ENCODE data around the gene GBX2. TPM values are rescaled to one million over a fixed set of nuclear protein-coding genes. Genes with fewer than 3 reads are reported as not detected.

GBX2 gene
- total RNA-seq, 1 donor from 2014 or later = 1.8 TPM

DNA sequence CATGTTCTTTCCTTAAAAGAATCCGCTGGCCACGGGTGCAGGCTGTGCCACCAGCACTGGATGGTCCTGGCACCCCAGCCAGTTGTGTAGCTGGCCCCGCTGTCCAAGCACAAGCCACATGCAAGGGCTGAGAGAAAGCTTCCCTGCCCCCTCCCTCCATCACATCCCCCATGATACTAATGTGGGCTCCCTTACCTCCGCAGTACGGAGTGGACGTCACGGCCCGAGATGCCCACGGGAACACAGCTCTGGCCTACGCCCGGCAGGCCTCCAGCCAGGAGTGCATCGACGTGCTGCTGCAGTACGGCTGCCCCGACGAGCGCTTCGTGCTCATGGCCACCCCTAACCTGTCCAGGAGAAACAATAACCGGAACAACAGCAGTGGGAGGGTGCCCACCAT, 44.5 kb downstream of the GBX2 start:
- Histone ChIP-seq H4K20me1 (ENCODE audit: insufficient read depth, low read length) (no peaks in the 10 kb centered on the region), H3K27me3 (ENCODE audit: insufficient read depth, low read length) (no peaks in the 10 kb centered on the region), H3K9me3 (ENCODE audit: insufficient read depth, low read depth, low read length) (no peaks in the 10 kb centered on the region), H3K27ac (ENCODE audit: low read depth, low read length) (no peak overlapping the region), H2AFZ (ENCODE audit: low read depth, low read length) (no peak overlapping the region), H3K4me1 (ENCODE audit: insufficient read depth, low read length) (no peaks in the 10 kb centered on the region), H3K79me2 (ENCODE audit: insufficient read depth, low read length) (no peaks in the 10 kb centered on the region), H3K9ac (ENCODE audit: low read length) (no peak overlapping the region), H3K4me2 (ENCODE audit: low read length) (no peak overlapping the region), H3K4me3 (ENCODE audit: insufficient read depth, low read depth, low read length) (no peak overlapping the region), H3K36me3 (ENCODE audit: insufficient read depth, low read length) (no peaks in the 10 kb centered on the region)
- Mint-ChIP-seq H3K27me3 (ENCODE audit: low read depth, unreplicated experiment) (no peaks in the 10 kb centered on the region), H3K36me3 (ENCODE audit: low read depth, unreplicated experiment) (peaks cover 21% of the 10 kb centered on the region), H3K27ac (ENCODE audit: unreplicated experiment) (no peak overlapping the region), H3K4me3 (ENCODE audit: unreplicated experiment) (no peak overlapping the region), H3K4me1 (ENCODE audit: low read depth, unreplicated experiment) (no peaks in the 10 kb centered on the region), H3K9me3 (ENCODE audit: unreplicated experiment) (no peaks in the 10 kb centered on the region)
- TF ChIP-seq EZH2 (IDR thresholded peaks at IDR 0.05; ENCODE audit: insufficient read depth, low read length) = no peak
- TF ChIP-seq, protein P1, sequence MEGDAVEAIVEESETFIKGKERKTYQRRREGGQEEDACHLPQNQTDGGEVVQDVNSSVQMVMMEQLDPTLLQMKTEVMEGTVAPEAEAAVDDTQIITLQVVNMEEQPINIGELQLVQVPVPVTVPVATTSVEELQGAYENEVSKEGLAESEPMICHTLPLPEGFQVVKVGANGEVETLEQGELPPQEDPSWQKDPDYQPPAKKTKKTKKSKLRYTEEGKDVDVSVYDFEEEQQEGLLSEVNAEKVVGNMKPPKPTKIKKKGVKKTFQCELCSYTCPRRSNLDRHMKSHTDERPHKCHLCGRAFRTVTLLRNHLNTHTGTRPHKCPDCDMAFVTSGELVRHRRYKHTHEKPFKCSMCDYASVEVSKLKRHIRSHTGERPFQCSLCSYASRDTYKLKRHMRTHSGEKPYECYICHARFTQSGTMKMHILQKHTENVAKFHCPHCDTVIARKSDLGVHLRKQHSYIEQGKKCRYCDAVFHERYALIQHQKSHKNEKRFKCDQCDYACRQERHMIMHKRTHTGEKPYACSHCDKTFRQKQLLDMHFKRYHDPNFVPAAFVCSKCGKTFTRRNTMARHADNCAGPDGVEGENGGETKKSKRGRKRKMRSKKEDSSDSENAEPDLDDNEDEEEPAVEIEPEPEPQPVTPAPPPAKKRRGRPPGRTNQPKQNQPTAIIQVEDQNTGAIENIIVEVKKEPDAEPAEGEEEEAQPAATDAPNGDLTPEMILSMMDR (IDR thresholded peaks at IDR 0.05; ENCODE audit: insufficient read depth, low read depth, low read length) = no peak
- FAIRE-seq (no peak), DNase-seq (ENCODE audit: low read depth) (no peak)

DNA sequence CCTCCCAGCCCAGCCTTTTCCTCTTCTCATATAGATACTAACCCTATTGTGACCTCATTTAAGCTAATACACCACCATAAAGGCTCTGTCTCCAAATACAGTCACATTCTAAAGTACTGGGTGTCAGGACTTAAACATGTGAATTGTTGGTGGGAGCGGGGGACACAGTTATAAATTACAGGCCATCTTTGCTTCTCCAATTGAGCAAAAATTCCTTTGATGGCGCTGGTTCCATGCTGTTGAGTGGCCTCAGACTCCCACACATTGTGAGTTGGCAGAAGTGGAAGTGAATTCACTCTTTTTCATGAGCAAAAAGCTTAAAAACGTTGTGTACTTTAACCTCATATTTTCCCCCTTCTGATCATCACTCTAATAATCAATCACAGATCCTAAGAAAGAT, 46.0 kb downstream of the GBX2 start:
- no peak for DNase-seq (ENCODE audit: low read depth)
- peaks cover 17% of the 10 kb centered on the region for H3K36me3 Mint-ChIP-seq (ENCODE audit: low read depth, unreplicated experiment)
- H3K4me1 ChIP-seq (ENCODE audit: insufficient read depth, low read length) = no peaks in the 10 kb centered on the region
- TF ChIP-seq, protein P1 (IDR thresholded peaks at IDR 0.05; ENCODE audit: insufficient read depth, low read depth, low read length) = no peak
- no peak for TF ChIP-seq EZH2 (IDR thresholded peaks at IDR 0.05; ENCODE audit: insufficient read depth, low read length)
- no peaks in the 10 kb centered on the region for H3K27me3 ChIP-seq (ENCODE audit: insufficient read depth, low read length)
- no peak overlapping the region for H3K27ac Mint-ChIP-seq (ENCODE audit: unreplicated experiment)
- H3K9me3 Mint-ChIP-seq (ENCODE audit: unreplicated experiment) = no peaks in the 10 kb centered on the region
- no peaks in the 10 kb centered on the region for H3K4me1 Mint-ChIP-seq (ENCODE audit: low read depth, unreplicated experiment)
- H3K4me3 ChIP-seq (ENCODE audit: insufficient read depth, low read depth, low read length) = no peak overlapping the region
- no peak overlapping the region for H3K27ac ChIP-seq (ENCODE audit: low read depth, low read length)
- no peak overlapping the region for H3K4me2 ChIP-seq (ENCODE audit: low read length)
- no peaks in the 10 kb centered on the region for H3K79me2 ChIP-seq (ENCODE audit: insufficient read depth, low read length)
- no peaks in the 10 kb centered on the region for H3K9me3 ChIP-seq (ENCODE audit: insufficient read depth, low read depth, low read length)
- no peaks in the 10 kb centered on the region for H3K36me3 ChIP-seq (ENCODE audit: insufficient read depth, low read length)
- no peak overlapping the region for H3K9ac ChIP-seq (ENCODE audit: low read length)
- no peak overlapping the region for H3K4me3 Mint-ChIP-seq (ENCODE audit: unreplicated experiment)
- no peak for FAIRE-seq
- no peaks in the 10 kb centered on the region for H3K27me3 Mint-ChIP-seq (ENCODE audit: low read depth, unreplicated experiment)
- no peaks in the 10 kb centered on the region for H4K20me1 ChIP-seq (ENCODE audit: insufficient read depth, low read length)
- H2AFZ ChIP-seq (ENCODE audit: low read depth, low read length) = no peak overlapping the region

DNA sequence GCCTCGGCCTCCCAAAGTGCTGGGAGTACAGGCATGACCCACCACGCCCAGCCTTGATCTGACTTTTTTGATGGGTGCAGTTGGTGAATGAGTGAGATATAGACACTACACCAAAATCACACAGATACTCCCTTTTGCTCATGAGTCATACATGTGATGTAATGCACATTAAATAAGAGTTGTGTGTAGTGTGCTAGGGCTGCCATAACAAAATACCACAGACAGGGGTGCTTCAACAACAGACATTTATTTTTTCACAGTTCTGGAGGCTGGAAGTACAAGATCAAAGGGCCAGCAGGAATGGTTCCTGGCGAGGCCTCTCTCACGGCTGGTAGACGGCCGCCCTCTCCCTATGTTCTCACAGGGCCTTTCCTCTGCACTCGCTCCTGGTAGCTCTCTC, 46.6 kb downstream of the GBX2 start:
- no peak for DNase-seq (ENCODE audit: low read depth)

More for the DNA sequence above, 46.6 kb downstream of the GBX2 start:
- no peaks in the 10 kb centered on the region for H3K27me3 ChIP-seq (ENCODE audit: insufficient read depth, low read length)
- no peak overlapping the region for H2AFZ ChIP-seq (ENCODE audit: low read depth, low read length)
- no peaks in the 10 kb centered on the region for H4K20me1 ChIP-seq (ENCODE audit: insufficient read depth, low read length)
- TF ChIP-seq, protein P1 (IDR thresholded peaks at IDR 0.05; ENCODE audit: insufficient read depth, low read depth, low read length) = no peak
- TF ChIP-seq EZH2 (IDR thresholded peaks at IDR 0.05; ENCODE audit: insufficient read depth, low read length) = no peak
- Mint-ChIP-seq H3K4me3 (ENCODE audit: unreplicated experiment) (no peak overlapping the region), H3K27me3 (ENCODE audit: low read depth, unreplicated experiment) (peaks cover 1% of the 10 kb centered on the region), H3K27ac (ENCODE audit: unreplicated experiment) (no peak overlapping the region), H3K4me1 (ENCODE audit: low read depth, unreplicated experiment) (no peaks in the 10 kb centered on the region), H3K9me3 (ENCODE audit: unreplicated experiment) (no peaks in the 10 kb centered on the region), H3K36me3 (ENCODE audit: low read depth, unreplicated experiment) (peaks cover 15% of the 10 kb centered on the region)
- FAIRE-seq = no peak
- no peak overlapping the region for H3K27ac ChIP-seq (ENCODE audit: low read depth, low read length)
- H3K9me3 ChIP-seq (ENCODE audit: insufficient read depth, low read depth, low read length) = no peaks in the 10 kb centered on the region
- no peak overlapping the region for H3K4me3 ChIP-seq (ENCODE audit: insufficient read depth, low read depth, low read length)
- H3K79me2 ChIP-seq (ENCODE audit: insufficient read depth, low read length) = no peaks in the 10 kb centered on the region
- H3K4me1 ChIP-seq (ENCODE audit: insufficient read depth, low read length) = no peaks in the 10 kb centered on the region
- H3K4me2 ChIP-seq (ENCODE audit: low read length) = no peak overlapping the region
- no peaks in the 10 kb centered on the region for H3K36me3 ChIP-seq (ENCODE audit: insufficient read depth, low read length)
- no peak overlapping the region for H3K9ac ChIP-seq (ENCODE audit: low read length)
